Stomach (tissue), 9 donors: ENCODE data around the gene ASCL2. TPM values are rescaled to one million over a fixed set of nuclear protein-coding genes. Genes with fewer than 3 reads are reported as not detected.
A peak's percentile ranks its signal among the peaks of the same experiment; 100 is the strongest.

Experiments used
- DNase-seq, 2 donors: peaks; one replicate each; pipeline versions ENCODE4 v3.0.0 to v3.0.0-alpha.2; 2013 to 2019
- H3K27ac ChIP-seq, 5 donors: fragments of 200-600 bp in 4 of 5; sonication (generic) in 4 of 5; one replicate each; pipeline ENCODE4 v1.5.1; 2013 to 2019; ENCODE audit warnings: mild to moderate bottlenecking in 1 of 5, moderate library complexity in 1 of 5
- H3K27me3 ChIP-seq, 3 donors: fragments of 200-600 bp; sonication (generic); one replicate each; pipeline ENCODE4 v1.5.1; 2017 to 2019; ENCODE audit warnings: mixed run types in 1 of 3
- H3K36me3 ChIP-seq, 4 donors: fragments of 200-600 bp; sonication (generic); 1 replicate in 3 of 4; 2 replicates in 1 of 4; pipeline ENCODE4 v1.5.1; 2016 to 2019
- H3K4me1 ChIP-seq, 4 donors: fragments of 200-600 bp; sonication (generic); one replicate each; pipeline ENCODE4 v1.5.1; 2016 to 2019
- H3K4me3 ChIP-seq, 4 donors: fragments of 200-600 bp; sonication (generic) in 3 of 4; one replicate each; pipeline ENCODE4 v1.5.1; 2016 to 2019; ENCODE audit warnings: mild to moderate bottlenecking in 1 of 4
- H3K9me3 ChIP-seq, 4 donors: fragments of 200-600 bp; sonication (generic); one replicate each; pipeline ENCODE4 v1.5.1; 2016 to 2019
- EP300 ChIP-seq: sonication (generic); formaldehyde crosslinking; IDR thresholded peaks from one replicate; pipeline ENCODE4 v1.6.1; 2017; ENCODE audit warnings: antibody characterized with exemption
- POLR2A ChIP-seq, 4 donors: fragments of 450-650 bp; IDR thresholded peaks; one replicate each; pipeline ENCODE4 v1.6.1; 2016; ENCODE audit warnings: antibody characterized with exemption in 4 of 4, control low read depth in 2 of 4, mild to moderate bottlenecking in 1 of 4, moderate library complexity in 1 of 4
- POLR2AphosphoS5 ChIP-seq, 3 donors: sonication (generic); formaldehyde crosslinking; IDR thresholded peaks; one replicate each; pipeline ENCODE4 v1.6.1; 2016; ENCODE audit warnings: antibody characterized with exemption in 3 of 3
- WGBS, 5 donors: extraction: QIAGEN DNeasy Blood & Tissue Kit in 3 of 5; methylation state at CpG; one replicate each; pipeline versions ENCODE4 v1.1.5 to v1.1.7; 2013 to 2018; 5-methylcytosine and 5-hydroxymethylcytosine counted together
- intact Hi-C: fragments of 100-400 bp; cut with DNase I; formaldehyde crosslinking; loops from one replicate; pipeline ENCODE4 v1.15.1; 2023; ENCODE audit warnings: low total_unique reads
- polyA plus RNA-seq, 3 donors: library from polyadenylated mRNA; stranded (reverse); fragments of 200-250 nt; gene quantifications; one replicate each; pipeline ENCODE4 v1.2.3, GENCODE V29; 2013
- total RNA-seq, 5 donors: library from RNA; depleted of rRNA; stranded (reverse); fragments of >200 nt; gene quantifications; one replicate each; pipeline versions ENCODE4 v1.1.0 to v1.2.3, GENCODE V29; 2014 to 2016
- TF ChIP-seq, protein P1 (sequence below), 7 experiments: fragments of 450-650 bp in 4 of 7; fragments of 200-600 bp in 3 of 7; sonication (generic) in 3 of 7; IDR thresholded peaks; one replicate each; pipeline ENCODE4 v1.5.1; 2016 to 2019; ENCODE audit warnings: antibody characterized with exemption in 7 of 7, control low read depth in 2 of 7, mild to moderate bottlenecking in 1 of 7
- donor health status: healthy with polysubstance abuse.
- donor health status: Bipolar disorder and iron deficiency.
- donor health status: healthy.

Gene ASCL2
- total and polyA plus RNA-seq, 8 donors: 0.81 to 6.3 (median 2.2) TPM; not detected in 4

GRCh38 chr11:2260491-2261364 lies 9.7 kb downstream of the ASCL2 start:
- no peak for TF ChIP-seq EP300
- TF ChIP-seq, protein P1, sequence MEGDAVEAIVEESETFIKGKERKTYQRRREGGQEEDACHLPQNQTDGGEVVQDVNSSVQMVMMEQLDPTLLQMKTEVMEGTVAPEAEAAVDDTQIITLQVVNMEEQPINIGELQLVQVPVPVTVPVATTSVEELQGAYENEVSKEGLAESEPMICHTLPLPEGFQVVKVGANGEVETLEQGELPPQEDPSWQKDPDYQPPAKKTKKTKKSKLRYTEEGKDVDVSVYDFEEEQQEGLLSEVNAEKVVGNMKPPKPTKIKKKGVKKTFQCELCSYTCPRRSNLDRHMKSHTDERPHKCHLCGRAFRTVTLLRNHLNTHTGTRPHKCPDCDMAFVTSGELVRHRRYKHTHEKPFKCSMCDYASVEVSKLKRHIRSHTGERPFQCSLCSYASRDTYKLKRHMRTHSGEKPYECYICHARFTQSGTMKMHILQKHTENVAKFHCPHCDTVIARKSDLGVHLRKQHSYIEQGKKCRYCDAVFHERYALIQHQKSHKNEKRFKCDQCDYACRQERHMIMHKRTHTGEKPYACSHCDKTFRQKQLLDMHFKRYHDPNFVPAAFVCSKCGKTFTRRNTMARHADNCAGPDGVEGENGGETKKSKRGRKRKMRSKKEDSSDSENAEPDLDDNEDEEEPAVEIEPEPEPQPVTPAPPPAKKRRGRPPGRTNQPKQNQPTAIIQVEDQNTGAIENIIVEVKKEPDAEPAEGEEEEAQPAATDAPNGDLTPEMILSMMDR (IDR thresholded peaks at IDR 0.05): no peak
- TF ChIP-seq POLR2AphosphoS5 (IDR thresholded peaks at IDR 0.05): no peak
- no peak for TF ChIP-seq POLR2A (IDR thresholded peaks at IDR 0.05)
- Histone ChIP-seq H3K27me3 (peaks cover 0 to 27% (median 0%) of the 10 kb centered on the region in 3 donors), H3K36me3 (no peaks in the 10 kb centered on the region), H3K4me1 (peaks cover 0 to 14% (median 7%) of the 10 kb centered on the region in 4 donors), H3K4me3 (no peak overlapping the region), H3K27ac (no peak overlapping the region), H3K9me3 (no peaks in the 10 kb centered on the region)
- peak in 1 of 2 donors; percentile 21 for DNase-seq
- intact Hi-C loops: no loop called here
- 79 to 87% (median 81%) methylated on average over 6 to 26 of the region's 26 CpGs for WGBS, 5 donors

GRCh38 chr11:2259897-2260451 lies 10.4 kb downstream of the ASCL2 start:
- H3K27ac ChIP-seq: no peak overlapping the region
- no peak overlapping the region for H3K4me3 ChIP-seq
- no peak for DNase-seq
- WGBS, 5 donors: 73 to 86% (median 79%) methylated on average over 6 to 12 of the region's 12 CpGs
- H3K4me1 ChIP-seq: peaks cover 0 to 10% (median 6%) of the 10 kb centered on the region in 4 donors
- intact Hi-C loops: no loop called here
- TF ChIP-seq POLR2A (IDR thresholded peaks at IDR 0.05) (no peak), EP300 (no peak), POLR2AphosphoS5 (IDR thresholded peaks at IDR 0.05) (no peak)
- TF ChIP-seq, protein P1 (IDR thresholded peaks at IDR 0.05): no peak
- H3K9me3 ChIP-seq: no peaks in the 10 kb centered on the region
- H3K27me3 ChIP-seq: peaks cover 0 to 27% (median 0%) of the 10 kb centered on the region in 3 donors
- no peaks in the 10 kb centered on the region for H3K36me3 ChIP-seq

DNA sequence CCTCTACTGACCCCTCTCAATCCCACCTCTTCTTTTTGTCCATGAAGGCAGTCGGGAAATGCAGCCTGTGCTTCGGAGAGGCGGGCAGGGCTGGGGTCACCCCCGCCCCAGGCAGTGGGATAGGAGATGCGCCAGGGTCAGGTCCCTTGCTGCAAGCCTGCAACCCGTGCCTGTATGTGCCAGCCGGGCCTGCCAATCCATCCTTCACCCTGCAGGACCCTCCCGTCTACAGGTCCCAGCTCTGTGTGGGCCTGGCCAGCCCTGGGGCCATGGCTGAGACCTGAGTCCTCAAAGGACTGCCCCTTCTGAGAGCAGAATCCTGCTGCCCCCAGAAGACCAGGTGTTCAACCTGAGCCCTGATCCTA lies 10.9 kb downstream of the ASCL2 start:
- peaks cover 0 to 27% (median 0%) of the 10 kb centered on the region in 3 donors for H3K27me3 ChIP-seq
- no peaks in the 10 kb centered on the region for H3K36me3 ChIP-seq
- WGBS, 5 donors: 83 to 90% (median 88%) methylated on average over 5 to 8 of the region's 8 CpGs
- intact Hi-C loops: no loop called here
- no peak overlapping the region for H3K27ac ChIP-seq
- DNase-seq: no peak
- peaks cover 0 to 10% (median 6%) of the 10 kb centered on the region in 4 donors for H3K4me1 ChIP-seq
- H3K9me3 ChIP-seq: no peaks in the 10 kb centered on the region
- no peak overlapping the region for H3K4me3 ChIP-seq
- no peak for TF ChIP-seq POLR2AphosphoS5 (IDR thresholded peaks at IDR 0.05)
- TF ChIP-seq, protein P1 (IDR thresholded peaks at IDR 0.05): no peak
- no peak for TF ChIP-seq POLR2A (IDR thresholded peaks at IDR 0.05)
- TF ChIP-seq EP300: no peak

GRCh38 chr11:2258501-2259465 lies 11.6 kb downstream of the ASCL2 start:
- intact Hi-C loops: no loop called here
- no peak overlapping the region for H3K4me3 ChIP-seq
- H3K9me3 ChIP-seq: no peaks in the 10 kb centered on the region
- peaks cover 0 to 27% (median 0%) of the 10 kb centered on the region in 3 donors for H3K27me3 ChIP-seq
- H3K4me1 ChIP-seq: peaks cover 0 to 10% (median 6%) of the 10 kb centered on the region in 4 donors
- H3K36me3 ChIP-seq: no peaks in the 10 kb centered on the region
- TF ChIP-seq POLR2AphosphoS5 (IDR thresholded peaks at IDR 0.05): no peak
- TF ChIP-seq EP300: no peak
- TF ChIP-seq, protein P1 (IDR thresholded peaks at IDR 0.05): no peak
- no peak overlapping the region for H3K27ac ChIP-seq
- 89 to 95% (median 93%) methylated on average over 23 to 29 of the region's 29 CpGs for WGBS, 5 donors
- peak in 1 of 2 donors; percentile 20 for DNase-seq
